ENCODE data around the gene FRMD3.

Gene FRMD3

GRCh38 chr9:83538172-83538889 is at the start of gene FRMD3:
FRMD3 (minus strand) TSS chr9:83538401; CDS start chr9:83538231, 170 bp downstream.
- peak; percentile 88 for DNase-seq (ENCODE audit: low spot score)

GRCh38 chr9:83584995-83585394 is 46.8 kb upstream of the FRMD3 start:
- no peak for DNase-seq (ENCODE audit: low spot score)

- DNase-seq (ENCODE audit: low spot score): peak; percentile 36
Observed at GRCh38 chr9:83583151-83584014, 45.2 kb upstream of the FRMD3 start.

- DNase-seq (ENCODE audit: low spot score): no peak
Observed at GRCh38 chr9:83582029-83582428, 43.8 kb upstream of the FRMD3 start.

- no peak for DNase-seq (ENCODE audit: low spot score)
Observed at GRCh38 chr9:83574482-83574881, 36.3 kb upstream of the FRMD3 start.

GRCh38 chr9:83572524-83572923 is 34.3 kb upstream of the FRMD3 start:
- DNase-seq (ENCODE audit: low spot score): peak; percentile 40

GRCh38 chr9:83570359-83570758 is 32.2 kb upstream of the FRMD3 start:
- DNase-seq (ENCODE audit: low spot score): no peak

DNA sequence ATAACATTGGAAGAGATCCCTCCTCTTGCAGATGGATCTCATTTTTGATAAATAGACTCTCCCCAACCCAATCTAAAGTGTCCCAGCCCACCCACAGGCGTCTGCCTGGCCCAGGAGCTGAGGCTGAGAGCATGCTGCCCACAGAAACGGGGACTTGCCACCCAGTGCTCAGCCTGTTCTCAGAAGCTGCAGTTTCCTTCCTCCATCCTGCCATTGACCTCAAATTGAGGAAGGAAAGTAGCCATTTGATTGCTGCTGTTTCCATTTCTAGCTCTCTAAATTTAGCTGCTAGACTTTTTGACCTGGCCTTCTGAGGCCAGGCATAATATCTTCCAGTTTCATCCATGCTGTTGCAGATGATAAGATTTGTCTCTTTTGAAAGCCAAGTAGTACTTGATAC is 31.1 kb upstream of the FRMD3 start:
- no peak for DNase-seq (ENCODE audit: low spot score)

DNA sequence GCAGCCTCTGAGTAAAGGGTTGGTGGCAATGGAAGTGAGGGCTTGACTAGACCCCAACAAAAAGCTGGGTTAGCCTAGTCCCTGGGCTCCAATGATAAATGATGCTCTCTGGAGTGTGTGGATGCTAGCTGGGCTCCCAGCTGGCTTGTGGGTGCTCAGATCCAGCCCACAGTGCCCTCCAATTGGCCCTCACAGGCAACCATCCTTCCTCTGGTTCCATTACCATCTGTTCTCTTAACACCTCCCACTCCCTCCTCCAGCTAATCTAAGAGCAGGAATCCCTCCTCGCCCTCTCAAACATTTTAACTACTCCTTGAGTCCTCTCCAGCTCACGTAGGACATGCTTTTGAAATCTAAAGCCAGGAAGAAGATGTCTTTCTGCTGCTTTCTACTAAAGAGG is 25.2 kb upstream of the FRMD3 start:
- no peak for DNase-seq (ENCODE audit: low spot score)

DNA sequence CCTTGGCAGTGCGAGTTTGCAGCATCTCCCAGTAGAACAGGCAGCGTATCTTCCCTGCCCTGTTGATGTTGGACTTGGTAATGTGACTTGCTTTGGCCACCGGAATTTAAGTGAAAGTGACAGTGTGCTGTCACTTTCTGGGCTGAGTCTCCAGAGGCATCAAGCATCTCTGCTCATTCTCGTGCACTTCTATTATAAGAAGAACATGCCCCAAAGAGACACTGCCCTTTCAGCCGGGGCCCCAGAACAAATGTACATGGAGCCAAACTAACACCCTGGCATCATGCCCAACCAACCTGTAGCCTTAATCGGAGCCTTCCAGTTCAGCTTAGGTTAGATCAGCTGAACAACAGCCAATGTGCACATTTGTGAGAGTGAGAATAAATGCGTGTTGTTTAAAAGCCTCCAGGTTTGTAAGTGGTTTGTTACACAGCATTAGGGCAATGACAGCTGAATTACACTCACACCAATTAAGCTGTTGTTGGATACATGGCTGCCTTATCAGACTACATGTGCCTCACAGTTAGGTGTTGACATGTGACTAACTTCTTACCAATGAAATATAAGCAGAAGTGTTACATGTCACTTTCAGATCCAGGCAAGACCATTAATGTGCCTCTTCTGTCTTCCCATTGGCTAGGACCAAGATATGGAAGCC is 22.1 kb upstream of the FRMD3 start:
- no peak for DNase-seq (ENCODE audit: low spot score)

- no peak for DNase-seq (ENCODE audit: low spot score)
Observed at GRCh38 chr9:83557771-83558170, 19.6 kb upstream of the FRMD3 start.

GRCh38 chr9:83557317-83557716 is 19.1 kb upstream of the FRMD3 start:
- DNase-seq (ENCODE audit: low spot score): no peak

- DNase-seq (ENCODE audit: low spot score): no peak
Observed at GRCh38 chr9:83554278-83554677, 16.1 kb upstream of the FRMD3 start.

GRCh38 chr9:83544002-83544698 is 5.9 kb upstream of the FRMD3 start:
- DNase-seq (ENCODE audit: low spot score): peak; percentile 83

GRCh38 chr9:83538890-83539238 is 663 bp upstream of the FRMD3 start:
- DNase-seq (ENCODE audit: low spot score): no peak

GRCh38 chr9:83537331-83538171 is 650 bp downstream of the FRMD3 start:
- peak; percentile 24 for DNase-seq (ENCODE audit: low spot score)

GRCh38 chr9:83536332-83536731 is 1.9 kb downstream of the FRMD3 start:
- DNase-seq (ENCODE audit: low spot score): no peak

- DNase-seq (ENCODE audit: low spot score): no peak
Observed at GRCh38 chr9:83535736-83536135, 2.5 kb downstream of the FRMD3 start.

GRCh38 chr9:83533296-83533695 is 4.9 kb downstream of the FRMD3 start:
- no peak for DNase-seq (ENCODE audit: low spot score)

- DNase-seq (ENCODE audit: low spot score): no peak
Observed at GRCh38 chr9:83526901-83527300, 11.3 kb downstream of the FRMD3 start.

- DNase-seq (ENCODE audit: low spot score): no peak
Observed at GRCh38 chr9:83526211-83526610, 12.0 kb downstream of the FRMD3 start.
